HepG2 (cell line): ENCODE results near the gene SUSD2. TPM values are rescaled to one million over a fixed set of nuclear protein-coding genes. Genes with fewer than 3 reads are reported as not detected.

Experiments used
- ATAC-seq: fragments of 200-7000 bp; cut with Tn5 transposase; 3 replicates; pipeline ENCODE4 v1.9.1; 2020; ENCODE audit warnings: mild to moderate bottlenecking, moderate library complexity
- BruUV-seq: library from RNA; stranded (reverse); fragments of 400-500 nt; replicated peaks from 2 replicates; lab custom pipeline; 2021; lab: Mats Ljungman, UMichigan
- CTCF ChIA-PET: fragments of 300-600 bp; formaldehyde crosslinking; extraction: SDS; loops from one replicate; lab custom pipeline; 2021; ENCODE audit warnings: low total read pairs, inconsistent platforms, low intra/inter-chr PET ratio; lab: Yijun Ruan, JAX
- POLR2A ChIA-PET: fragments of 350-600 bp; sonication (Branson Sonifier 250); formaldehyde crosslinking; loops from one replicate; lab custom pipeline; 2020; ENCODE audit warnings: antibody characterized with exemption, inconsistent platforms; lab: Yijun Ruan, JAX
- DNase-seq: peaks from one replicate; pipeline ENCODE4 v3.0.0-alpha.2; 2015; ENCODE audit warnings: low spot score
- FAIRE-seq: peaks from 3 replicates; lab custom pipeline; 2011; peaks lifted over from hg19 to GRCh38; lab: Jason Lieb, UNC
- H2AFZ ChIP-seq: one replicate; pipeline ENCODE4 v1.6.1; 2011; ENCODE audit warnings: low read length, inconsistent platforms
- H3K27ac ChIP-seq: fragments of 300-600 bp; 3 replicates; pipeline ENCODE4 v1.8.0; 2011; ENCODE audit warnings: mixed run types, mild to moderate bottlenecking, mixed read lengths, low read length, inconsistent platforms; ENCODE audit not compliant: insufficient read depth; ENCODE audit errors: extremely low read length
- H3K27me3 ChIP-seq, 2 experiments: fragments of 200-600 bp in 1 of 2; 2 replicates in 1 of 2; 3 replicates in 1 of 2; pipeline versions ENCODE4 v1.6.0 to v1.8.0; 2011; ENCODE audit warnings: low read length in 2 of 2, mild to moderate bottlenecking in 2 of 2, moderate library complexity in 2 of 2, inconsistent platforms in 1 of 2; ENCODE audit not compliant: insufficient read depth in 2 of 2, control insufficient read depth in 1 of 2
- H3K36me3 ChIP-seq, 2 experiments: fragments of 200-600 bp in 1 of 2; replicated peaks in 1 of 2; 2 replicates in 1 of 2; 3 replicates in 1 of 2; pipeline versions ENCODE4 v1.5.1 to v1.8.0; 2011; ENCODE audit warnings: low read length in 2 of 2, inconsistent platforms in 1 of 2; ENCODE audit not compliant: insufficient read depth in 2 of 2, control insufficient read depth in 1 of 2
- H3K4me1 ChIP-seq: 2 replicates; pipeline ENCODE4 v1.5.1; 2012; ENCODE audit warnings: low read length, inconsistent platforms; ENCODE audit not compliant: insufficient read depth
- H3K4me2 ChIP-seq: 2 replicates; pipeline ENCODE4 v1.6.0; 2011; ENCODE audit warnings: low read depth, low read length, inconsistent platforms
- H3K4me3 ChIP-seq, 3 experiments: fragments of 200-600 bp in 1 of 3; sonication (generic), shearing (Covaris generic) in 1 of 3; replicated peaks in 1 of 3; 2 replicates each; pipeline ENCODE4 v1.5.1; 2011 to 2016; ENCODE audit warnings: low read length in 3 of 3, inconsistent platforms in 2 of 3, low read depth in 2 of 3, mild to moderate bottlenecking in 2 of 3, control low read depth in 1 of 3, mixed read lengths in 1 of 3; ENCODE audit not compliant: insufficient read depth in 1 of 3
- H3K79me2 ChIP-seq: one replicate; pipeline ENCODE4 v1.6.1; 2011; ENCODE audit warnings: low read length, inconsistent platforms; ENCODE audit not compliant: insufficient read depth
- H3K9ac ChIP-seq: 2 replicates; pipeline ENCODE4 v1.6.0; 2011; ENCODE audit warnings: mild to moderate bottlenecking, low read depth, low read length, inconsistent platforms; ENCODE audit not compliant: insufficient read depth
- H3K9me3 ChIP-seq: 2 replicates; pipeline ENCODE4 v1.5.1; 2012; ENCODE audit warnings: mild to moderate bottlenecking, low read length
- H4K20me1 ChIP-seq: 2 replicates; pipeline ENCODE4 v1.6.0; 2011; ENCODE audit warnings: inconsistent platforms, mild to moderate bottlenecking, low read length, moderate library complexity; ENCODE audit not compliant: insufficient read depth
- EZH2 ChIP-seq: conservative IDR thresholded peaks from 2 replicates; pipeline ENCODE4 v1.6.1; 2012; ENCODE audit warnings: mild to moderate bottlenecking, low read depth, low read length, moderate library complexity
- HHEX ChIP-seq: IDR thresholded peaks from 2 replicates; pipeline ENCODE4 v1.6.1; 2016; ENCODE audit warnings: control low read depth
- JUN ChIP-seq: sonication (generic); formaldehyde crosslinking; IDR thresholded peaks from 2 replicates; pipeline ENCODE4 v1.4.0; 2020; ENCODE audit warnings: mild to moderate bottlenecking, missing genetic modification reagents
- POLR2A ChIP-seq, 2 experiments: IDR thresholded peaks; 2 replicates each; pipeline ENCODE4 v1.6.1; 2011; ENCODE audit warnings: low read depth in 2 of 2, low read length in 2 of 2, mild to moderate bottlenecking in 1 of 2, moderate library complexity in 1 of 2; ENCODE audit not compliant: insufficient read depth in 1 of 2
- SIX4 ChIP-seq: sonication (generic); formaldehyde crosslinking; IDR thresholded peaks from 2 replicates; pipeline ENCODE4 v1.4.0; 2020; ENCODE audit warnings: missing genetic modification reagents
- ZNF362 ChIP-seq: sonication (generic); formaldehyde crosslinking; IDR thresholded peaks from 2 replicates; pipeline ENCODE4 v1.4.0; 2020; ENCODE audit warnings: missing genetic modification reagents, mild to moderate bottlenecking, borderline replicate concordance
- ZNF772 ChIP-seq: sonication (generic); formaldehyde crosslinking; IDR thresholded peaks from 2 replicates; pipeline ENCODE4 v1.5.0; 2020; ENCODE audit warnings: mild to moderate bottlenecking, missing genetic modification reagents
- WGBS: methylation state at CpG from one replicate; pipeline ENCODE4 v1.1.6; 2017; ENCODE audit warnings: low lambda C conversion rate; 5-methylcytosine and 5-hydroxymethylcytosine counted together
- in situ Hi-C: cut with HindIII; loops from 2 replicates; pipeline ENCODE4 v1.10.0; 2017; ENCODE audit warnings: low pct_unique_long_range_greater_than_20kb; ENCODE audit not compliant: extremely low pct_ligation_motif_present
- intact Hi-C: fragments of 100-400 bp; cut with micrococcal nuclease; formaldehyde crosslinking; loops from one replicate; pipeline ENCODE4 v1.10.0; 2022; ENCODE audit not compliant: unreplicated experiment
- polyA plus RNA-seq, 8 experiments: library from polyadenylated mRNA; depleted of rRNA in 3 of 8; stranded (reverse) in 7 of 8; unstranded in 1 of 8; fragments of >200 nt; fragmentation: Illumina TruSeq in 4 of 8; extraction: Trizol in 4 of 8; gene quantifications; 2 replicates each; pipeline versions ENCODE4 v1.2.1 to v1.2.3, GENCODE V29; 2011 to 2016; ENCODE audit warnings: low read depth in 4 of 8, missing spikeins in 1 of 8, mixed read lengths in 1 of 8; ENCODE audit not compliant: insufficient read depth in 1 of 8
- total RNA-seq, 5 experiments: library from RNA; depleted of rRNA; stranded (reverse); fragments of >200 nt; fragmentation: Illumina TruSeq; extraction: Trizol; gene quantifications; 2 replicates each; pipeline ENCODE4 v1.2.3, GENCODE V29; 2016; ENCODE audit warnings: low read depth in 1 of 5
- TF ChIP-seq, protein P1 (sequence below): IDR thresholded peaks from 2 replicates; pipeline ENCODE4 v1.4.0; 2020; ENCODE audit warnings: mild to moderate bottlenecking, missing genetic modification reagents
- TF ChIP-seq, protein P2 (sequence below): sonication (generic); formaldehyde crosslinking; IDR thresholded peaks from 2 replicates; pipeline ENCODE4 v1.4.0; 2020; ENCODE audit warnings: missing genetic modification reagents, borderline replicate concordance

SUSD2 gene
- total and polyA plus RNA-seq, 2 of the 13 experiments (the other 11 are each of a cell fraction or from before 2014, with no cell fraction given), result 2.1 to 11.0 TPM

GRCh38 chr22:24177456-24177855 lies 3.8 kb upstream of the SUSD2 start:
- TF ChIP-seq ZNF772 (no peak), HHEX (no peak), POLR2A (IDR thresholded peaks at IDR 0.05; ENCODE audit: insufficient read depth in 1 of 2, low read depth in 2 of 2, low read length in 2 of 2) (no peak), JUN (CRISPR knock-in tag) (no peak), SIX4 (no peak), ZNF362 (CRISPR knock-in tag) (no peak), EZH2 (no peak)
- TF ChIP-seq, protein P1, sequence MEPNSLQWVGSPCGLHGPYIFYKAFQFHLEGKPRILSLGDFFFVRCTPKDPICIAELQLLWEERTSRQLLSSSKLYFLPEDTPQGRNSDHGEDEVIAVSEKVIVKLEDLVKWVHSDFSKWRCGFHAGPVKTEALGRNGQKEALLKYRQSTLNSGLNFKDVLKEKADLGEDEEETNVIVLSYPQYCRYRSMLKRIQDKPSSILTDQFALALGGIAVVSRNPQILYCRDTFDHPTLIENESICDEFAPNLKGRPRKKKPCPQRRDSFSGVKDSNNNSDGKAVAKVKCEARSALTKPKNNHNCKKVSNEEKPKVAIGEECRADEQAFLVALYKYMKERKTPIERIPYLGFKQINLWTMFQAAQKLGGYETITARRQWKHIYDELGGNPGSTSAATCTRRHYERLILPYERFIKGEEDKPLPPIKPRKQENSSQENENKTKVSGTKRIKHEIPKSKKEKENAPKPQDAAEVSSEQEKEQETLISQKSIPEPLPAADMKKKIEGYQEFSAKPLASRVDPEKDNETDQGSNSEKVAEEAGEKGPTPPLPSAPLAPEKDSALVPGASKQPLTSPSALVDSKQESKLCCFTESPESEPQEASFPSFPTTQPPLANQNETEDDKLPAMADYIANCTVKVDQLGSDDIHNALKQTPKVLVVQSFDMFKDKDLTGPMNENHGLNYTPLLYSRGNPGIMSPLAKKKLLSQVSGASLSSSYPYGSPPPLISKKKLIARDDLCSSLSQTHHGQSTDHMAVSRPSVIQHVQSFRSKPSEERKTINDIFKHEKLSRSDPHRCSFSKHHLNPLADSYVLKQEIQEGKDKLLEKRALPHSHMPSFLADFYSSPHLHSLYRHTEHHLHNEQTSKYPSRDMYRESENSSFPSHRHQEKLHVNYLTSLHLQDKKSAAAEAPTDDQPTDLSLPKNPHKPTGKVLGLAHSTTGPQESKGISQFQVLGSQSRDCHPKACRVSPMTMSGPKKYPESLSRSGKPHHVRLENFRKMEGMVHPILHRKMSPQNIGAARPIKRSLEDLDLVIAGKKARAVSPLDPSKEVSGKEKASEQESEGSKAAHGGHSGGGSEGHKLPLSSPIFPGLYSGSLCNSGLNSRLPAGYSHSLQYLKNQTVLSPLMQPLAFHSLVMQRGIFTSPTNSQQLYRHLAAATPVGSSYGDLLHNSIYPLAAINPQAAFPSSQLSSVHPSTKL (CRISPR knock-in tag), result no peak
- TF ChIP-seq, protein P2, sequence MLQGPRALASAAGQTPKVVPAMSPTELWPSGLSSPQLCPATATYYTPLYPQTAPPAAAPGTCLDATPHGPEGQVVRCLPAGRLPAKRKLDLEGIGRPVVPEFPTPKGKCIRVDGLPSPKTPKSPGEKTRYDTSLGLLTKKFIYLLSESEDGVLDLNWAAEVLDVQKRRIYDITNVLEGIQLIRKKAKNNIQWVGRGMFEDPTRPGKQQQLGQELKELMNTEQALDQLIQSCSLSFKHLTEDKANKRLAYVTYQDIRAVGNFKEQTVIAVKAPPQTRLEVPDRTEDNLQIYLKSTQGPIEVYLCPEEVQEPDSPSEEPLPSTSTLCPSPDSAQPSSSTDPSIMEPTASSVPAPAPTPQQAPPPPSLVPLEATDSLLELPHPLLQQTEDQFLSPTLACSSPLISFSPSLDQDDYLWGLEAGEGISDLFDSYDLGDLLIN, result no peak
- TF ChIP-seq, all 625 proteins: peak for 0
- Histone ChIP-seq H3K79me2 (no peaks in the 10 kb centered on the region), H3K4me1 (peaks cover 19% of the 10 kb centered on the region), H3K9me3 (no peaks in the 10 kb centered on the region), H3K27ac (no peak overlapping the region), H3K27me3 (no peaks in the 10 kb centered on the region), H3K4me2 (no peak overlapping the region), H3K36me3 (peaks cover 4 to 32% of the 10 kb centered on the region in 2 experiments; a peak in 4 of 5 replicates), H3K9ac (no peak overlapping the region), H3K4me3 (no peak overlapping the region), H2AFZ (no peak overlapping the region), H4K20me1 (peaks cover 6% of the 10 kb centered on the region; the same call in 1 of the 2 replicates)
- WGBS, result 95% methylated on average over 6 of the region's 10 CpGs
- POLR2A ChIA-PET, result no interaction called here
- DNase-seq, result no peak
- no peak for ATAC-seq
- intact Hi-C loops, result no loop called here
- no TSS peak for BruUV-seq
- CTCF ChIA-PET, result no interaction called here
- FAIRE-seq, result no peak
- in situ Hi-C loops, result no loop called here
